Heart right ventricle (tissue), 16 donors: Measurements from ENCODE around the gene FOXJ3. TPM values are rescaled to one million over a fixed set of nuclear protein-coding genes. Genes with fewer than 3 reads are reported as not detected.
A peak's percentile ranks its signal among the peaks of the same experiment; 100 is the strongest.

ENCODE experiments used
- ATAC-seq, 8 donors: fragments of 200-7000 bp; cut with Tn5 transposase; one replicate each; pipeline ENCODE4 v1.9.1; 2020; ENCODE audit warnings: mild to moderate bottlenecking in 8 of 8, moderate library complexity in 8 of 8, moderate number of reproducible peaks in 1 of 8
- DNase-seq, 2 donors: peaks; one replicate each; pipeline ENCODE4 v3.0.0-alpha.2; 2020
- H3K27ac ChIP-seq, 10 donors: fragments of 200-600 bp; sonication (generic) in 2 of 10; one replicate each; pipeline versions ENCODE4 v1.5.0 to v1.8.0; 2020 to 2022; ENCODE audit warnings: mild to moderate bottlenecking in 3 of 10
- H3K27me3 ChIP-seq, 7 donors: fragments of 200-600 bp; one replicate each; pipeline ENCODE4 v1.8.0; 2021 to 2022; ENCODE audit warnings: mild to moderate bottlenecking in 2 of 7
- H3K36me3 ChIP-seq, 9 donors: fragments of 200-600 bp; sonication (generic) in 1 of 9; one replicate each; pipeline versions ENCODE4 v1.5.0 to v1.8.0; 2020 to 2022; ENCODE audit warnings: mild to moderate bottlenecking in 2 of 9
- H3K4me1 ChIP-seq, 9 donors: fragments of 200-600 bp; sonication (generic) in 1 of 9; one replicate each; pipeline versions ENCODE4 v1.5.0 to v1.8.0; 2020 to 2022; ENCODE audit warnings: mild to moderate bottlenecking in 4 of 9
- H3K4me3 ChIP-seq, 10 donors: fragments of 200-600 bp; sonication (generic) in 2 of 10; one replicate each; pipeline versions ENCODE4 v1.5.0 to v1.8.0; 2020 to 2022; ENCODE audit warnings: mild to moderate bottlenecking in 7 of 10, moderate library complexity in 2 of 10
- H3K9me3 ChIP-seq, 11 donors: fragments of 200-600 bp in 10 of 11; sonication (generic) in 2 of 11; one replicate each; pipeline versions ENCODE4 v1.5.0 to v1.8.0; 2013 to 2022; ENCODE audit warnings: mild to moderate bottlenecking in 2 of 11, control low read depth in 1 of 11, moderate library complexity in 1 of 11
- CTCF ChIP-seq, 9 donors: fragments of 200-600 bp; sonication (generic) in 2 of 9; IDR thresholded peaks; one replicate each; pipeline versions ENCODE4 v1.5.0 to v1.8.0; 2021 to 2022; ENCODE audit warnings: antibody characterized with exemption in 9 of 9, mild to moderate bottlenecking in 5 of 9, moderate library complexity in 1 of 9
- WGBS, 2 donors: extraction: QIAGEN DNeasy Blood & Tissue Kit; methylation state at CpG; one replicate each; pipeline ENCODE4 v1.1.7; 2013; ENCODE audit warnings: inconsistent platforms in 1 of 2; 5-methylcytosine and 5-hydroxymethylcytosine counted together
- intact Hi-C, 10 donors: fragments of 100-400 bp; cut with DNase I; formaldehyde crosslinking; loops; one replicate each; pipeline versions ENCODE4 v1.11.1 to v1.14.2; 2022
- polyA plus RNA-seq, 2 donors: library from polyadenylated mRNA; stranded (reverse); fragments of 200-250 nt; gene quantifications; one replicate each; pipeline ENCODE4 v1.2.3, GENCODE V29; 2013
- total RNA-seq, 10 donors: library from RNA; stranded (reverse); fragmentation: NEBNext Ultra II Directional in 3 of 10; extraction: Animal tissue kit (Norgen Biotek cat#: 25700) in 3 of 10; gene quantifications; one replicate each; pipeline versions ENCODE4 v1.2.1 to v1.2.4, GENCODE V29; 2021 to 2023
- donor health status: Arrhythmogenic right ventricular cardiomyopathy.
- donor health status: ischemic (EF 13 %, LVEDD 7.1; RV severe dilation, severe dysfunction).
- donor health status: healthy with polysubstance abuse.
- donor health status: DM: no; HTN: yes; CAD: no.
- donor health status: DM: no; HTN: no; CAD: no.
- donor health status: ischemic (EF 25% LVEDD 6.9; RV normal size, moderate dysfunction).
- donor health status: ischemic (EF 25% LVEDD 5.7; RV mildly dilated, moderate dysfunction).
- donor health status: healthy.
- donor health status: DM: yes; HTN: yes; CAD: no.
- donor health status: Ischemic cardiomyopathy.
- donor health status: ischemic (EF 35%, LVEDD 5.7; RV mildly dilated, moderate dysfunction).
- donor health status: nonischemic (EF 11% LVEDD 7.7; RV severe dilation, severe dysfunction).
- donor health status: DM: yes; HTN: yes; CAD: no.
- donor health status: PGD.
- donor health status: ischemic (EF 29% LVEDD 5.4; RV normal size, mild dysfunction).
- donor health status: nonischemic (EF 23%, LVEDD 6.1; RV moderate dilation, normal function).

The FOXJ3 gene
- total and polyA plus RNA-seq, 12 donors: 9.6 to 50.0 (median 40.7) TPM

DNA sequence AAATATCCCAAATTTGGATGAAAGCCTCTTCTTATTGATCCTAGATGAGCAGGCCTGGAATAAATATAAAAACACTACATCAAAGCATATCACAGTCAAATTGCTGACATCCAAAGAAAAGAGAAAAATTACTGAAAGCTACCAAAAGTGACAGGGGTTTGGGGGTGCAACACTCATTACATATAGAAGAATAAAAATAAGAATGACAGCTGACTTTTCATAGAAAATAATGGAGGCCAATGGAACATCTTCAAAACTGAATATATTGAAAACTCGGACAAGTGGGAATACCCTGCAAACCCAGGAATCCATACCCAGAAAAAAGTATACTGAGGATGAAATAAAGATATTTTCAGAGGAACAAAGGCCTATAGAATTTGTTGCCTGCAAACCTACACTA, 84.0 kb downstream of the FOXJ3 start:
- no peak for DNase-seq
- intact Hi-C loops: no loop called here
- Histone ChIP-seq H3K4me3 (no peak overlapping the region), H3K9me3 (peaks cover 0 to 12% (median 5%) of the 10 kb centered on the region in 11 donors), H3K27ac (no peak overlapping the region), H3K36me3 (no peaks in the 10 kb centered on the region), H3K4me1 (peaks cover 0 to 20% (median 0%) of the 10 kb centered on the region in 9 donors), H3K27me3 (no peaks in the 10 kb centered on the region)
- 98 to 100% methylated on average over 1 of the region's 1 CpG for whole genome bisulfite sequencing, 2 donors
- ATAC-seq: no peak
- no peak for TF ChIP-seq CTCF (IDR thresholded peaks at IDR 0.05)

DNA sequence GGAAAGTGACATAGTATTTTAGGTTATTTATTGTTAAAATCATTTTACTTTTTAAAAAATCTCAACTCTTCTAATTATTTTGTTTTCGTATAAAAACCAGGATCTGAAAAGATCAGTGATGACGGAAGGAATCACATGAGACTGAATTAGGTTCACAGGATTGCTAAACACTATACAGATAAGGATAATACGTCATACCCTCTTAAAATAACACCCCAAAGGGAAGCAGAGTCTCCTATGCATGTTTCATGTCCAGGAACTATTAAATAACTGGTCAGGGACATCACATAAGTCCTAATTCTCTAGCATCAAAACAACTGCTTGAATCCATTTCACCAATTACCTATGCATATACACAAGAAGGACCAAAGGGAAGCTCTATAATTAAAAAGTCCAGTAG, 84.9 kb downstream of the FOXJ3 start:
- H3K36me3 ChIP-seq: no peaks in the 10 kb centered on the region
- no peak overlapping the region for H3K27ac ChIP-seq
- no peak for TF ChIP-seq CTCF (IDR thresholded peaks at IDR 0.05)
- WGBS, 2 donors: 51 to 62% methylated on average over 3 of the region's 3 CpGs
- peaks cover 0 to 25% (median 0%) of the 10 kb centered on the region in 9 donors for H3K4me1 ChIP-seq
- intact Hi-C loops: no loop called here
- DNase-seq (no peak), ATAC-seq (peak in 1 of 8 donors; percentile 60)
- H3K27me3 ChIP-seq: no peaks in the 10 kb centered on the region
- H3K9me3 ChIP-seq: peaks cover 0 to 12% (median 5%) of the 10 kb centered on the region in 11 donors
- no peak overlapping the region for H3K4me3 ChIP-seq

DNA sequence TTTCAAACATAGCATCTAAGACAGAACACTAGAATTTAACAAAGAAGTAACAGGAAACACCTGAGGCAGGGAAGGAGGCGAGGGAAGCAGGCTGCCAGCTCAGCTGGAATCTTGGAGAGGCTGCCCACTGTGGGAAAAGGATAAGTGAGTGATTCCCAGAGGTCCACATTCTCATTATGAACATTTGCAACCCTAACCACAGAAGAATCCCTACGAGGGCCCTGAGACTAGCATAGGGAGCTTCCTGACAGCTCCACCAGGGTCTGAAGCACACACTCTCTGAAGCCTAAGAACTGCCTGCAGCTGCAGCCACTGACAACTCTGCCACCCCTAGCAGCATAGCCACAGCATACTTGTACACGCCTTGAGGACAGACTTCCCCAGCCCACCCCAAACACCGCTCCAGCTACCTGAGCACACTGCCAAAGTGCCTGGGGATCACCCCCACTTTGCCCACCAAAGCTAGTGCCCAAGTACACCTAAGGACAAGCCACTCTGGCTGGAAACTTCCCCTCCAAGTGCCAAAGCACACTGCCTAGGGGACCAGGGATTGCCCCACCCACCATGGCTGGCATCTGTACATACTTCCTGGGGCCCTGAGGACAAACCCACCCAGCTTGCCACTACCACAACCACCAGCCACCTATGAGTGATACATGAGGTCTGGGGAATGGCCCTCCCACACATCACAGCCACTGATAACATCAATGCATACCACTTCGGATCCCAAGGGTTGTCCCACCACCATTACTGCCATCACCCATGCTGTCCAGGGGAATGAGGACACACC, 93.9 kb downstream of the FOXJ3 start:
- Histone ChIP-seq H3K36me3 (peaks cover 0 to 11% (median 0%) of the 10 kb centered on the region in 9 donors), H3K4me3 (no peak overlapping the region), H3K9me3 (peaks cover 0 to 26% (median 13%) of the 10 kb centered on the region in 11 donors), H3K27me3 (no peaks in the 10 kb centered on the region), H3K4me1 (peaks cover 3 to 27% (median 15%) of the 10 kb centered on the region in 9 donors), H3K27ac (peak overlapping the region in 1 of 10 donors; percentile 6)
- intact Hi-C loops: no loop called here
- WGBS, 2 donors: 69 to 71% methylated on average over 5 of the region's 5 CpGs
- no peak for ATAC-seq
- DNase-seq: no peak
- TF ChIP-seq CTCF (IDR thresholded peaks at IDR 0.05): no peak

DNA sequence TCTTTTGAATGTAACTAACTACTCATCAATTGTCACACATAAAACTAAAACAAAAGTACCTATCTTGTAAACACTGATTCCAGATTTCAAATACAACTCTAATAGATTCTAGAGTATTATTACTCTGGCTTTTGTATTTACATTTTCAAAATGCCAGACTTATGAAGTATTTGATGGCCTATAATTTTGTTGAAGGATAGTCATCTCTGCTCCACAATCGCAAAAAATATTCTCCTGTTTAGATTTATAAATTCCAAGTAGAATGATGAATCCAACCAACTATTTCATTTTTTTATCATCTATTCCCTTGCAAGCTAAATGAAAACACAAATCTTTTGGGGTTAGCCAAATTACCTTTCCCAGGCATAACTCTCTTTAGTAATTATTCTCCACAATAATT, 95.5 kb downstream of the FOXJ3 start:
- H3K36me3 ChIP-seq: peaks cover 0 to 17% (median 0%) of the 10 kb centered on the region in 9 donors
- TF ChIP-seq CTCF (IDR thresholded peaks at IDR 0.05): no peak
- H3K9me3 ChIP-seq: peaks cover 0 to 37% (median 13%) of the 10 kb centered on the region in 11 donors
- H3K4me1 ChIP-seq: peaks cover 3 to 21% (median 15%) of the 10 kb centered on the region in 9 donors
- 97 to 100% methylated on average over 1 of the region's 1 CpG for WGBS, 2 donors
- no peak overlapping the region for H3K4me3 ChIP-seq
- no peak overlapping the region for H3K27ac ChIP-seq
- intact Hi-C loops: no loop called here
- H3K27me3 ChIP-seq: no peaks in the 10 kb centered on the region
- no peak for ATAC-seq
- no peak for DNase-seq
